GM12864 (cell line): ENCODE results near the gene AKNA.

Experiments used
- DNase-seq: peaks from one replicate; pipeline ENCODE4 v3.0.0-alpha.2; 2011; ENCODE audit warnings: low read depth
- H3K4me3 ChIP-seq: 2 replicates; pipeline ENCODE4 v1.5.1; 2011; ENCODE audit warnings: mild to moderate bottlenecking, low read depth, low read length, control low read depth
- TF ChIP-seq, protein P1 (sequence below): IDR thresholded peaks from 2 replicates; pipeline ENCODE4 v1.5.1; 2011; ENCODE audit warnings: low read depth, mild to moderate bottlenecking, moderate library complexity, low read length, control low read depth, inconsistent platforms; ENCODE audit errors: missing control alignments

Gene AKNA

DNA sequence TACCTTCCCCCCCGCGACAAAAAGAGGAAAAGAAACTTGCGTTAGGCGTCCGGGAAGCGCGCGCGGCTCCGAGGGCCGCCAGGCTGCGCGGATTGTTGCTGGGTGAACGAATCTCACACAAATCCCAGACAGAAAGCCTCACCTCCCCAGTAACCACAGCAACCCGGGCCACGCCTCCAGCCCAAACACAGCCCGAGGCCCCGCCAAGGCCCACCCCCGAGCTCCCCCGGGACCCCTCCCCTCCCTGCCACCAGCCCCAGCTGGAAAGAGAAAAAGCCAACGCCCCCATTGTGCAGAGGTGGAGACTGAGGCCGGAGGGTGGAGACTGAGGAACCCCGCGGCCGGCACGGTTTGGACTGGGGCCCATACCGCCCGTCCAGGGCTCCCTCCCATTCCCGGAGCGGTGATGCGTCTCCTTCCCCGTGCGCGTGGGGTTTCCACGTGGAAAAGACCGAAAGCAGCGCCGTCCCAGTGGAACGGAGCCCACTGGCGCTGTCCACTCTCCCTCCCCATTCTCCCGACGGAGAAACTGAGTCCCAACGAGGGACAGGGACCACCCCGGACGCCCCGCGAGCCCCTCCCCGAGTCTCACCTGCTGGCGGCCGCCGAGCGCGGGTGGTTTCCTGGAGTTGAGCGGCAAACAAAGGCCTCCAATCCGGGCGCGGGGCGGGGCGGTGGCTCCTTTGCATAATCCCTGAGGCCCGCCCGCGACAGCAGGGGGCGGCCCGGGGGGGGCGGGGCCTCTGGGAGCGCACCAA lies 10.2 kb upstream of the AKNA start:
- H3K4me3 ChIP-seq = peak overlapping the region; percentile 93
- DNase-seq = peak; percentile 88
- TF ChIP-seq, protein P1, sequence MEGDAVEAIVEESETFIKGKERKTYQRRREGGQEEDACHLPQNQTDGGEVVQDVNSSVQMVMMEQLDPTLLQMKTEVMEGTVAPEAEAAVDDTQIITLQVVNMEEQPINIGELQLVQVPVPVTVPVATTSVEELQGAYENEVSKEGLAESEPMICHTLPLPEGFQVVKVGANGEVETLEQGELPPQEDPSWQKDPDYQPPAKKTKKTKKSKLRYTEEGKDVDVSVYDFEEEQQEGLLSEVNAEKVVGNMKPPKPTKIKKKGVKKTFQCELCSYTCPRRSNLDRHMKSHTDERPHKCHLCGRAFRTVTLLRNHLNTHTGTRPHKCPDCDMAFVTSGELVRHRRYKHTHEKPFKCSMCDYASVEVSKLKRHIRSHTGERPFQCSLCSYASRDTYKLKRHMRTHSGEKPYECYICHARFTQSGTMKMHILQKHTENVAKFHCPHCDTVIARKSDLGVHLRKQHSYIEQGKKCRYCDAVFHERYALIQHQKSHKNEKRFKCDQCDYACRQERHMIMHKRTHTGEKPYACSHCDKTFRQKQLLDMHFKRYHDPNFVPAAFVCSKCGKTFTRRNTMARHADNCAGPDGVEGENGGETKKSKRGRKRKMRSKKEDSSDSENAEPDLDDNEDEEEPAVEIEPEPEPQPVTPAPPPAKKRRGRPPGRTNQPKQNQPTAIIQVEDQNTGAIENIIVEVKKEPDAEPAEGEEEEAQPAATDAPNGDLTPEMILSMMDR = no peak

DNA sequence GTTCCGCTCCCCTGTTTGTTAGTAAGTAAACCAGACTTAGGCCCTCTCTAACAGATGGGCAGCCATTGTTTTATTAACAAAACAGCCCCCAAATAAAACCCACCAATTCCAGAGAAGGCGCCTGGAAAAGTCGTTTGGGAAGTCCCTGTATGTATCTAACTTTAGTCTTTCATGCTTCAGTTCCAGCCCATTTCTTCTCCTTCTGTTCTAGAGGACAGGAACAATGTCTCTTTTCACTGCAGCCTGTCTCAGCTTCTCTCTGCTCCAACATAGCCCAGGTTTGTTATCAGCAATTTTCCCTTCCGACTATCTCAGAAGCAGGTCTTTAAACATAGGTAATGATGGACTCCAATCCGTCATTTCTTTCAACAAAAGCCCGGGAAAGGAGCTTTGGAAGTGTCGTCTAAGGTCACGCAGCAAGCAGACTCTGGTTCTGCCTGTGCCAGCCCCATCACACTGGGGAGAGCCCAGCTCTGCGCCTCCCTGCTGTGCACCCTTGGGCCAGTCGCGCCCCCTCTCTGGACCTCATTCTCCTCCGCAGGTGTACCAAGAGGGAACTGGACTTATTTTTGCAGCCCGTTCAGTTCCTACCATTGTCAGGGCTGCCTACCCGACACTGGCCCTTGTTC lies 9.6 kb upstream of the AKNA start:
- peak overlapping the region; percentile 93 for H3K4me3 ChIP-seq
- TF ChIP-seq, protein P1 = no peak
- no peak for DNase-seq

DNA sequence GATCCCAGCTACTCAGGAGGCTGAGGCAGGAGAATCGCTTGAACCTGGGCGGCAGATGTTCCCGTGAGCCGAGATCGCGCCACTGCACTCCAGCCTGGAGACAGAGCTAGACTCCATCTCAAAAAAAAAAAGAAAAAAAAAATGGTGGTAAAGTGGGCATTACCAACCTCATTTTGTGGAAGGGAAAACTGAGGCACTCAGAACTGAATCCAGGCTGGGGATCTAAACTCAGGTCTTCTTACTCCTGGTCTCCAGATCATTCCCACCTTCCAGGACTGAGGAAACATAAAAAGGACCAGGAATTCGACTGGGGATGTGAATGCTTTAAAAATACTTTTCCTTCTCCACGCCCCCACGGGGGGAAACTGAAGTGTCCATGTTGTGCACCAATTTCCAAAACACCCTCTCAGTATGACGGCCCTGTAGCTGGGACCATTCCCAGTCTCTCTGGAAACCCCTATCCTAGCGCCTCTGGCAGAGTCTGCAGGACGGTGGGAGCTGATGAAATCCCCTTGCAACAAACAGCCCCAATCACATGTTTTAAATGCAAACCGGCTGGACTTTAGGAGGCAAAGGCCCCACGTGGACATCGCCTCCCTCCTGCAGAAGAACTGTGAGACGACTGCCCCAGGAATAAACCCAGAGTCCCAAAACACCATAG lies 8.9 kb upstream of the AKNA start:
- TF ChIP-seq, protein P1 = no peak
- DNase-seq = no peak
- peak overlapping the region; percentile 93 for H3K4me3 ChIP-seq

DNA sequence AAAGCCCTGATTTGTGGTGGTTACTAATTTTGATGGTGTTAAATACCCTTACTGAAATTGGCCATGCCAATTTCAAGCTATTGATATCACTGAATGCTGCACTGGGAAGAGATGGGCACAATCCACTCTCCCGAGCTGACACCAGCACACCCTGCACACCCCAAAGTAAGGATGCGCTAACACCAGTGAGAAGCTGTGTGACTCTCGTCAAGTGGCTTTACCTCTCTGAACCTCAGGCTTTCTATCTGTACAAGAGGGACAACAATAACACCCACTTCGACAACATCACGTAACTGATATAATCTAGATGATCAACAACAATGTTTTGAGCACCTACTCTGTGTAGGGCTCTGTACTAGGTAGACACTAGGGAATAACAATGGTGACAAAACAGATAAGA lies 8.0 kb upstream of the AKNA start:
- TF ChIP-seq, protein P1 = no peak
- DNase-seq = no peak
- no peak overlapping the region for H3K4me3 ChIP-seq

DNA sequence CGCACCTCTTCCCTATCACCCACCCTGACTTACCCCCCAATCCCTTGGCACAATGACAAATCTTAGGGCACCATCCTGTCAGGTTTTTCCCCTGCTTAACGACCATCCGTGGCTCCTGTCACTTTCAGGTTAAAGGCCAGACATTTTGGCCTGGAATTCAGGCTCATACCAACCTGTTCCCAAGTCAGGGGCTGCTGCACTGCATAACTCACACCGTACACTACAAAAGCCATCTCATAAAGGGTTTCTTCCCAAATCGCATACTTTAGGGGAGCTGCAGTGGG lies 7.5 kb upstream of the AKNA start:
- H3K4me3 ChIP-seq = no peak overlapping the region
- DNase-seq = no peak
- TF ChIP-seq, protein P1 = no peak

DNA sequence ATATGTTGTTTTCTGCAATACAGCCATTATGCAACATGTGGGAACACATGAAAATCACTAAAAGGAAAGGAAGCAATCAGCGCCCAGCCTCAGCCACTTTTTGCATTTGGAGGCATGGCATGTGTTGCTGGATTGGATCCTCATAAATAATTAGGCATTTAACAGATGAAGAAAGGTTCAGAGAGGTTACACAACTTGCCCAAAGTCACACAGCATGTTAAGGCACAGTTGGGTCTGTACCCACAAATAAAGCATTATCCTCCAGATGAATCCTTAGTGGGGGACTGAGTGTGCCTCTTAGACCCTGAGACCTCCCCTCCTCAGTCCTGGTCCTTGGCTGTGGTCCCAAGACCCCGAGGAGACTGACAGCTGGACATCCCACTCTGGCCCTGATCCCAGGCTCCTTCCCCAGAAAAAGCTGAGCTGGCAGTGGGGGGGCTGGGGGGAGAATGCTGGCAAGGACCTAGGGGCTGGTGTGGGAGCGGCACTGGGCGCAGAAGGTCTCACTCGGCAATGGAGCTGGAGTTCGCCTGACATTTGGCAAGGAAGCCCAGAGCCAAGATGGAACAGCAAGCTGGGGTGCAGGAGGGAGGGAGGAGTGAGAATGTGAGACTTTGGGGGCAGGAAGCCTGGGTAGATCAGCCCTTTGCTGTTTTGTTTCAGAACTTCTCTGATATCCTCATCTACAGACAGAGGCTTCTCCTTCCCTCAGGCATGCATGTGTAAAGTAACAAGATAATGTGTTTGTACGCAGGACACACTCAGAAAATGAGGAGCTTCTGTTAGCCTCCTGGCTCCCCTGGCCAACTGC lies 6.9 kb upstream of the AKNA start:
- no peak overlapping the region for H3K4me3 ChIP-seq
- DNase-seq = no peak
- TF ChIP-seq, protein P1 = no peak
